Esophagus (tissue), 2 donors: ENCODE measurements around the gene PDGFA. TPM values are rescaled to one million over a fixed set of nuclear protein-coding genes. Genes with fewer than 3 reads are reported as not detected.
A peak's percentile ranks its signal among the peaks of the same experiment; 100 is the strongest.

Experiments used
- H3K27ac ChIP-seq, 2 donors: one replicate each; pipeline ENCODE4 v1.5.1; 2013; ENCODE audit warnings: low read depth in 2 of 2, mild to moderate bottlenecking in 2 of 2, inconsistent platforms in 1 of 2, low read length in 1 of 2, moderate library complexity in 1 of 2
- H3K27me3 ChIP-seq, 2 donors: one replicate each; pipeline ENCODE4 v1.6.1; 2013; ENCODE audit warnings: low read length in 2 of 2, control low read depth in 1 of 2, mild to moderate bottlenecking in 1 of 2; ENCODE audit not compliant: insufficient read depth in 2 of 2, control insufficient read depth in 1 of 2
- H3K36me3 ChIP-seq, 2 donors: one replicate each; pipeline ENCODE4 v1.6.1; 2013; ENCODE audit warnings: low read length in 1 of 2; ENCODE audit not compliant: control insufficient read depth in 2 of 2, insufficient read depth in 2 of 2
- H3K4me1 ChIP-seq, 2 donors: one replicate each; pipeline ENCODE4 v1.6.1; 2013; ENCODE audit warnings: low read length in 1 of 2; ENCODE audit not compliant: control insufficient read depth in 2 of 2, insufficient read depth in 2 of 2
- H3K4me3 ChIP-seq, 2 donors: one replicate each; pipeline ENCODE4 v1.5.1; 2013; ENCODE audit warnings: low read length in 2 of 2, mild to moderate bottlenecking in 2 of 2, low read depth in 1 of 2, moderate library complexity in 1 of 2
- H3K9me3 ChIP-seq, 2 donors: one replicate each; pipeline ENCODE4 v1.6.1; 2013; ENCODE audit warnings: mild to moderate bottlenecking in 2 of 2, low read depth in 1 of 2, low read length in 1 of 2, moderate library complexity in 1 of 2; ENCODE audit not compliant: control insufficient read depth in 2 of 2, insufficient read depth in 1 of 2
- WGBS, 2 donors: extraction: QIAGEN DNeasy Blood & Tissue Kit; methylation state at CpG; one replicate each; pipeline ENCODE4 v1.1.7; 2013; 5-methylcytosine and 5-hydroxymethylcytosine counted together
- polyA plus RNA-seq, 2 donors: library from polyadenylated mRNA; stranded (reverse); fragments of 200-250 nt; gene quantifications; one replicate each; pipeline ENCODE4 v1.2.3, GENCODE V29; 2013
- donor health status: healthy with polysubstance abuse.
- donor health status: Bipolar disorder and iron deficiency.

Gene PDGFA
- polyA plus RNA-seq, 2 donors = 5.5 to 6.1 TPM

GRCh38 chr7:543501-544337, 24.1 kb upstream of the PDGFA start:
- no peak overlapping the region for H3K4me3 ChIP-seq
- no peak overlapping the region for H3K27ac ChIP-seq
- H3K9me3 ChIP-seq = peaks cover 0 to 3% of the 10 kb centered on the region in 2 donors
- 75 to 78% methylated on average over 18 of the region's 18 CpGs for WGBS, 2 donors
- H3K27me3 ChIP-seq = no peaks in the 10 kb centered on the region
- no peaks in the 10 kb centered on the region for H3K36me3 ChIP-seq
- peaks cover 8 to 19% of the 10 kb centered on the region in 2 donors for H3K4me1 ChIP-seq

- WGBS, 2 donors = 41 to 60% methylated on average over 22 to 27 of the region's 27 CpGs
- H3K9me3 ChIP-seq = peaks cover 0 to 3% of the 10 kb centered on the region in 2 donors
These were observed 23.3 kb upstream of the PDGFA start for GRCh38 chr7:542713-543500.

GRCh38 chr7:542131-542712, 22.6 kb upstream of the PDGFA start:
- Histone ChIP-seq H3K9me3 (peaks cover 0 to 4% of the 10 kb centered on the region in 2 donors), H3K4me3 (no peak overlapping the region), H3K36me3 (no peaks in the 10 kb centered on the region), H3K27me3 (no peaks in the 10 kb centered on the region), H3K27ac (no peak overlapping the region), H3K4me1 (peaks cover 17 to 30% of the 10 kb centered on the region in 2 donors)
- WGBS, 2 donors = 81 to 86% methylated on average over 28 of the region's 28 CpGs

More at GRCh38 chr7:542713-543500, 23.3 kb upstream of the PDGFA start:
- Histone ChIP-seq H3K4me3 (no peak overlapping the region), H3K36me3 (no peaks in the 10 kb centered on the region), H3K4me1 (peaks cover 16 to 26% of the 10 kb centered on the region in 2 donors), H3K27me3 (no peaks in the 10 kb centered on the region), H3K27ac (peak overlapping the region in 1 of 2 donors; percentile 5)

GRCh38 chr7:541661-542060, 22.0 kb upstream of the PDGFA start:
- H3K27me3 ChIP-seq = no peaks in the 10 kb centered on the region
- no peak overlapping the region for H3K27ac ChIP-seq
- H3K4me3 ChIP-seq = no peak overlapping the region
- peaks cover 17 to 30% of the 10 kb centered on the region in 2 donors for H3K4me1 ChIP-seq
- no peaks in the 10 kb centered on the region for H3K36me3 ChIP-seq
- 92 to 93% methylated on average over 17 of the region's 17 CpGs for whole genome bisulfite sequencing, 2 donors
- H3K9me3 ChIP-seq = peaks cover 0 to 6% of the 10 kb centered on the region in 2 donors

GRCh38 chr7:540997-541396, 21.4 kb upstream of the PDGFA start:
- WGBS, 2 donors = 87 to 90% methylated on average over 9 to 12 of the region's 12 CpGs
- peaks cover 0 to 6% of the 10 kb centered on the region in 2 donors for H3K9me3 ChIP-seq
- H3K4me3 ChIP-seq = no peak overlapping the region
- H3K4me1 ChIP-seq = peaks cover 17 to 30% of the 10 kb centered on the region in 2 donors
- H3K27ac ChIP-seq = no peak overlapping the region
- H3K27me3 ChIP-seq = no peaks in the 10 kb centered on the region
- no peaks in the 10 kb centered on the region for H3K36me3 ChIP-seq

GRCh38 chr7:540579-540978, 20.9 kb upstream of the PDGFA start:
- Histone ChIP-seq H3K4me3 (no peak overlapping the region), H3K36me3 (no peaks in the 10 kb centered on the region), H3K27ac (no peak overlapping the region), H3K27me3 (no peaks in the 10 kb centered on the region), H3K9me3 (peaks cover 0 to 6% of the 10 kb centered on the region in 2 donors), H3K4me1 (peaks cover 17 to 30% of the 10 kb centered on the region in 2 donors)
- WGBS, 2 donors = 97 to 98% methylated on average over 14 of the region's 14 CpGs

GRCh38 chr7:539731-540411, 20.2 kb upstream of the PDGFA start:
- H3K27ac ChIP-seq = peak overlapping the region in 1 of 2 donors; percentile 36
- H3K4me3 ChIP-seq = no peak overlapping the region
- H3K36me3 ChIP-seq = no peaks in the 10 kb centered on the region
- WGBS, 2 donors = 45 to 52% methylated on average over 13 to 17 of the region's 17 CpGs
- H3K27me3 ChIP-seq = no peaks in the 10 kb centered on the region
- peaks cover 17 to 30% of the 10 kb centered on the region in 2 donors for H3K4me1 ChIP-seq
- H3K9me3 ChIP-seq = peaks cover 0 to 6% of the 10 kb centered on the region in 2 donors

GRCh38 chr7:538764-539685, 19.4 kb upstream of the PDGFA start:
- H3K9me3 ChIP-seq = peaks cover 0 to 6% of the 10 kb centered on the region in 2 donors
- peak overlapping the region; percentile 12 to 22 for H3K27ac ChIP-seq
- no peaks in the 10 kb centered on the region for H3K27me3 ChIP-seq
- 55 to 70% methylated on average over 33 to 37 of the region's 37 CpGs for WGBS, 2 donors
- no peak overlapping the region for H3K4me3 ChIP-seq
- H3K4me1 ChIP-seq = peaks cover 17 to 29% of the 10 kb centered on the region in 2 donors
- H3K36me3 ChIP-seq = no peaks in the 10 kb centered on the region
